NCI-H2107 treated with DMSO at 0.1 percent for 48 hours (cell line): ENCODE data around the gene ERCC6L.
"Not testable (repeated sequence)": the region's sequence is repeated elsewhere in the genome, so short reads cannot be mapped to it uniquely, and the experiment has no call there.

ENCODE experiments used
- DNase-seq: peaks from one replicate; lab custom pipeline; 2025; ENCODE audit not compliant: unreplicated experiment; lab: John Stamatoyannopoulos, UW

ERCC6L gene

DNA sequence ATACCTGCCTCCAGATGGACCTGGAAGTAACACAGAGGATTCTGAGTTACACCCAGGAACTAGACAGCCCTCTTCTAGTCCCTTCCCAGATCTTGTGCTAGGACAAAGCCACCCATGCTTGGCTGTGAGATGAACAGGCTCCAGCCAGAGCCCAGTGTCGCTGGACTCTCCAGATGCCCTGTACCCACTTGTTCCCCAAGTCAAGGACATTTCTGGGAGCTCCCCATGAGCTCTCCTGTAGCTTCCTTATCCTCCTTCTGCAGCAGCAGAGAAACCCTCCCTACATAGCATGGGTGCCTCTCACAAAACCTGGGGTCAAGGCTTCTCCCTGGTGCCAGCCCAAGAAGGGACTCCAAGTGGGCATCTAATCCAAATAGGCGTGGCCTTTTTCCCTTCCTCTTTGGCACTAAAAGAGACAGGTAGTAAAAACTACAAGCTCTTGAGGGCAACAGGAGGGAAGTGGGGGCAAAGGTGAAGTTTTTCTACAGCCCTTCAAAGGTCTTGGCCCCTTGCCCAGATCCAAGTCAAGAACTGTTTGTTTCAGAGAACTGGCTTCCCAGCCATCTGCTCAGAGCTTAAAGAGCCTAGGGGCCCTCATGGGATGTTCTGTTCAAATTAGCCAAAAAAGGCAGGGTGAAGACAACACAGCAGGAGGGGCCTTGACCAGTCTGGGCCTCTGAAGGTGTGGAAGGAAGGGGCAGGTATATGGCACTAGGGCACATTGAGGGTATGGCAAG is 8.5 kb upstream of the ERCC6L start:
- no peak for DNase-seq

GRCh38 chrX:72245461-72246089 is 6.7 kb upstream of the ERCC6L start:
- DNase-seq: peak; percentile 50

DNA sequence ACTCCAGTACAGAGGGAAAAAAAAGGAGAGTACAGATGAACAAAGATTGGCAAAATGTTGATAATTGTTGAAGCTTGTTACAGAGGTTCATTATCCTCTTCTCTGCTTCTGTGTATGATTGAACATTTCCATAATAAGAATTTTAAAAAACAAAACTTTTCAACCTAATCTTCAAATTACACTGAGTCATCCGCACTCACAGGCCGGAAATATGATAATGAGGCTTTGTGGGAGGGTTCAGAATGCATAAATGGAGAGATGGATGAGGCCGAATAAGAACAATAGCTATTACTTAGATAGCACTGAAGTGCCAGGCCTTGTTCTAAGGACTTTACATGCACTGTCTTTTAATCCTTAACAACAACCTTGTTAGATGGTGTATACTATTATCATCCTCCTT is 4.6 kb upstream of the ERCC6L start:
- DNase-seq: no peak

DNA sequence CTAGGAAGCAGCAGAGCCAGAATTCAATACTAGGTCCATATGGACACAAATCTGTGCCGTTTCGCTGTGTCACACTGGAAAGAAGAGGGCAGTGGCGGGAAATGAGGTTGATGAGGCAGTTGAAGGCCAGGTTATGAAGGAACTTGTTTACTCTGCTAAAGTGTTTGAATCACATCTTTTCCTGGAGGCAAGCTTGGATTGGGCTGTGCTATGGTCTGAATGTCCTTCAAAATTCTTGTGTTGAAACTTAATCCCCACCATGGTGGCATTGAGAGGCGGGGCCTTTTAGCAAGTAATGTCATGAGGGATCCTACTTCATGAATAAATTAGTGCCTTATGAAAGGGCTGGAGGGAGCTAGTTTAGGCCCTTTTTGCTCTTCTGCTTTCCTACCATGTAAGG is 2.1 kb upstream of the ERCC6L start:
- DNase-seq: no peak

DNA sequence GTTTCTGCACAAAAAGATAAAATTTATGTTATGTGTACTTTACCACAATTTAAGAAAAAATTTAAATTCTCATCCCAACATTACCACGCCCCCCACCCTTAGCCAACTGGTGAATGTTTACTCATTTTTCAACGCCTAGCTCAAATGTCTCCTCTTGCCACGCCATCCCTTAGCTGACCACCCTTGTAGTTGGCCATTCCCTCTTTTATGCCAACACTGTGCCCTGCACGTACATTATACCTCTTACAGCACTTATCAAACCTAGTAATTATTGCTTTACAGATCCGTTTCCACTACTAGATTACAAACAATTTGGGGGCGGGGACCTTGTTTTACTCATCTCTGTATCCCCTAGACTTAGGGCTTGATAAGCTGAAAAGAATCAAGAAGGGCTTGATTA is 644 bp downstream of the ERCC6L start:
- DNase-seq: no peak

- DNase-seq: no peak
Measured at GRCh38 chrX:72236841-72237240, 2.0 kb downstream of the ERCC6L start.

DNA sequence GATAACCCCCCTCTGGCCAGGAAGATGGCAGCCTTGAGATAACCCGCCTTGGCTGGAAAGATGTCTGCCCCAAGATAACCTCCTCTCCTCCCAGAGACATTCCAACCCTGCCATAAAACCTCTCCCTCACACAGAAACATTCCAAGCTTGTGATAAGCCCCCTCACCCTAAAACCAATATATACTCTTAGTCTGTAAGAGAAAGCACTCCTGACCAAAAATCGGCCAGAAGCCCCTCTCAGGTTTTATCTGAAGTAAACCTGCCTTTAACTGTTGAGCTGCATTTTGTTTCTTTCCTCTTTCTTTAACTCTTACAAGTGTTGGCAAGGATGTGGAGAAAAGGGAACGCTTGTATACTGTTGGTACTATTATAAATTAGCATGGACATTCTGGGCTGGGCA is 8.5 kb downstream of the ERCC6L start:
- DNase-seq: no peak

DNA sequence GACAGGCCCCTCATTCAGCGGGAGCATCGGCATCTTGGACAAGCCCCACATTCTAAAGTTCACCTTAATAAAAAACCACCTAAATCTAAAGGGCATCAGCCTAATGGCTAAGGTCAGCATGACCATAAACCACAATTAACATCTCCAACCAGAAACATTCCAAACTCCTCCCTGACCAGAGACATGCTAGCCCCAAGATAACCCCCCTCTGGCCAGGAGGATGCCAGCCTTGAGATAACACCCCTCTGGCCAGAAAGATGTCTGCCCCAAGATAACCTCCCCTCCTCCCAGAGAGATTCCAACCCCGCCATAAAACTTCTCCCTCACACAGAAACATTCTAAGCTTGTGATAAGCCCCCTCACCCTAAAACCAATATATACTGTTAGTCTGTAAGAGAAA is 18.5 kb downstream of the ERCC6L start:
- not testable (repeated sequence) for DNase-seq

DNA sequence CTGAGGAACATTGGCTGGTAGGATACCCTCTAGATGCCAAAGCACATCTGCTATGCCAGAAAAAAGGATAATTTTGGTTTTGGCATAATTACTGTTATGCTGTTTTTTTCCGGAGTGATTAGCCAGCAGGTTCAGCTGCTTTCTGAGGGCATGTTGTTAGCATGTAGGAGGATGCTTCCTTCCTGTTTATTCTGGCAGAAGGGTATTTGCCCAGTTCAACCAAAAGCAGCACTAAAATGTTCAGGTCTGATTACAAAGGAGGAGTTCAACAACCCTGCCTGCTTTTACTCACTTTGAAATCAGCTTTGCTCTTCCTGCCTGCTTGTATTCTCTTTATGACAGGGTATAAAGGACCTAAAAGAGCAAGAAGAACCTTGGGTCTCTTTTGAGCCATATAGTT is 21.9 kb downstream of the ERCC6L start:
- no peak for DNase-seq

DNA sequence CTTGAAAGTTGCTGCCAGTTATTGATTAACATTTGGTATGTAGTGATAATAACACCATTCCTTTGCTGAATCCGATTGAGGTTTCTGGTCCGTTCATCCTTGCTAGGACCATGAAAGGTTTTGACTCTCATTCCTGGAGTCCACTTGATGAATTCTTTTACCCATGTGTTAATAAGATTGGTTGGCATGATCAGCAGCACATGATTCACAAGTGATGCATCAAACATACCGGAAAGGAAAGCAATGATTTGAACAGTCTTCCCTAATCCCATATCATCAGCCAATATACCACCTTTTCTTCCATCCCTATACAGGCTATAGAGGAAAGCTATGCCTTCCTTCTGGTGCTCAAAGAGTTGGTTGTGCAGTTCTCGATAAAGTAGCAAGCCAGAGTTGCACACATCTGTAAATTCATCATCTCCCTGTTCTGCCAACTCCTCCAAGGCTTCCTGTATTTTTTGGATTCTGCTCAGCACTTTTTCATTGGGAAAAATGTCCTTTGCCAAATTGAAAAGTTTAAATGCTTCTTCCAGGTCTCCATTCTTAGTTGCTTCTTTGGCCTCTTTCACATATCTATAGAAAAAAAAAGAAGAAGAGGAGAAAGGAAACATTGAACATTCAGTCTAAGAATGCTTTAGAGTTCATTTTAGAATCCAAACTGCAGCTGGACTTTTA is 30.6 kb downstream of the ERCC6L start:
- DNase-seq: no peak

DNA sequence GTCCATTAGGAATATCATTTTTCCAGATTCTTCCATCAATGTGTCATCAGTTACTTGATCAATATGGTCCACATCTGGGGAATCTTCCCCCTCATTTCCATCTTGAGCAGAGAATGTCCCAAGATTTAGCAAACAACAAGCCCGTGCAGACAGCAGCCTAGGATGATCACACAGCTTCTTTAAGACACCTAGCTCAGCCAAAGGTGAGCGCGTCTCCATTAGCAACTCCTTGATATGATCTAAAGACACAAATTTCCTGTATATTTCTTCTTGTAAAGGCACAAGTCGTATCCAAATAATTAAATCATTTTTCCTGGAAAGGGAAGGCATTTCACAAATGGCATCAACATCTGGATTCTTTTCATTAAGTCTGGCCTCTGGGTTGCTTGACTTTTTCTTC is 31.5 kb downstream of the ERCC6L start:
- no peak for DNase-seq

- DNase-seq: no peak
Measured at GRCh38 chrX:72205706-72206105, 33.1 kb downstream of the ERCC6L start.

DNA sequence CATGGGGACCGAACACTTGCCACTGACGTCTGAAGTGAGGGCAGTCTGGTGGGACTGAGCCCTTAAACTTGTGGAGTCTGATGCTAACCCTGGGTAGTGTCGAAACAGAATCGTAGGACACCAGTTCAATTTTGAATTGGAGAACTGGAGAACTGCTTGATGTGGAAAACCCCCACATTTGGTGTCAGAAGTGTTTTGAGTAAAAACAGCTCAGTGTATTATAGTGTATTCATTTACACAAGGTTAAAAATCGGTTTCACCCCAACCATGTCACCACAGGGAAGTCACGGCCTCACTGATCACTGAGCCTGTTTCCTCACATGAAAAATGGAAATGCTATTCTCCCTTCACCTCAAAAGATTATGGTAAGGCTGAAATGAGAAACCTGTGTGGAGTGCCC is 35.4 kb downstream of the ERCC6L start:
- no peak for DNase-seq

- DNase-seq: no peak
Measured at GRCh38 chrX:72202792-72203401, 35.9 kb downstream of the ERCC6L start.

DNA sequence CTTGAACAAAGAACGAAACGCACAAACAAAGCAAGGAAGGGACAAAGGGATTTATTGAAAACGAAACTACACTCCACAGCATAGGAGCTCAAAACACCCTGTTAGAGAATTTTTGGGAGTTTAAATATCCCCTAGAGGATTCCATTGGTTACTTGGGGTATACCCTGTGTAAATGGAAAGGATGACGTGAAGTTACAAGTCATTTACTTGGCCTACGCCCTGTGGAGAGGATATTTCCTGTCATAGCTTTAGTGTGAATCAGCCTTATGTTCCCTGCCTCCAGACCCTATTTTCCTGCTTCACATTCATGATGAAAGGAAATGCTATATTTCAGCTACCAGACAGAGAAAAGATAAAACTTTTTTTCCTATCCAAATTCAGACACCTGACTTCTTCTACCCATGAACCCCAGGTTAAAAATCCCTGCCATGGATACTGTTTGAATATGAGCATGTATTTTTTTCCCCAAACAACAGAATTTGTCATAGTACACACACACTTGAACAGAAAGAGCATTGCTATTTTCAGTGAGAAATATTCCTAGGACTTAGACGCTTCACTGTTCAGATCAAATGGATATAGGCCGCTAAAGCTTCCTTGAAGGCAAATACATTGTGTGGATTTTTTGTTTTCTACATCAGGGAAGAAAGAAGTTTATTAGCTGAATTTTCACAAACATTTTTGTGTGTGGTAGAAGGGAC is 36.8 kb downstream of the ERCC6L start:
- DNase-seq: no peak

GRCh38 chrX:72182924-72183323 is 55.9 kb downstream of the ERCC6L start:
- DNase-seq: no peak

DNA sequence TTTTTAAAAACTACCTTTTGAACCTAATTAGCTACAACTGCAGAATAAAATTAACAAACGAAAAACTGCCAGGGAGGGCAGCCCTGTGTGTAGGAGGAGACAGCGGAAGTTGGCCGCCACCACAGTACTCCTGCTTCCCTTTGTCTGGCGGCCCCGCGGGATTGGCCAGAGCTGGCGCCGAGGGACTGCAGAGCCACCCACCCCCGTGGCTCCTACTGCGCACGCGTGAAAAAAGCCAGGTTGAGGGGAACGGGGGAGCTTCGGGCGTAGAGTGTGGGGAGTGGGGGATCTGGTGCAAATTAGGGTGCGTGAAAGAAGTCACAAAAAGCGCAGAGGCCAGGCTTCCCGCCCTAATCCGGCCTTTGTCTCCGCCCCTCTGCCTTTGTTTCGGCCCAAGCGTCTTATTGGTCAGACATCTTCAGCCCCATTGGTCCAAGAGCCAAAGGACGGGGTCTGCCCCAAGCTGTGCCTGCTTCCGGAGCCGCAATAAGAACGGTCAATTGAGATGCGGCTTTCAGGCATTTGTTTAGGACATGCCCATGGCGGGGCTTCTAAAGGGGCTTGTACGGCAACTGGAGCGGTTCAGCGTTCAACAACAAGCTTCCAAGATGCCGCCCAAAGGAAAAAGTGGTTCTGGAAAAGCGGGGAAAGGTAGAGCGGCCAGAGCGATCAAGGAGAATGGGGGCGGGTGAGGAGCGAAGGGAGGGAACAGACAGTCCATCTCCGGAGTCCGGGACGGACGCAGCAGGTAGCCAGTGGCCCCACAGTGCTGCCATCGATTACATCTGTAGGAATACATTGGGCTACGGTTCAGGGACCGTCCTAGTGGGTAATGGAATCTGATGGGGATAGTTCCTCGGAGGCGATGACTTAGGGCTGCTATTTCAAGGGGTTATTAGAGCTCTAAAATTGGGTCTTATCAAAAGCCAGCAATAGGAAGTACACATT is 57.4 kb downstream of the ERCC6L start, which contains the start of gene PIN4:
Gene PIN4, plus strand, starts transcription at position 580 of the 948 bp plus-strand sequence. Its CDS starts 29 bp downstream, at position 609.
- peak; percentile 98 for DNase-seq

- DNase-seq: no peak
Measured at GRCh38 chrX:72180539-72180938, 58.3 kb downstream of the ERCC6L start.

DNA sequence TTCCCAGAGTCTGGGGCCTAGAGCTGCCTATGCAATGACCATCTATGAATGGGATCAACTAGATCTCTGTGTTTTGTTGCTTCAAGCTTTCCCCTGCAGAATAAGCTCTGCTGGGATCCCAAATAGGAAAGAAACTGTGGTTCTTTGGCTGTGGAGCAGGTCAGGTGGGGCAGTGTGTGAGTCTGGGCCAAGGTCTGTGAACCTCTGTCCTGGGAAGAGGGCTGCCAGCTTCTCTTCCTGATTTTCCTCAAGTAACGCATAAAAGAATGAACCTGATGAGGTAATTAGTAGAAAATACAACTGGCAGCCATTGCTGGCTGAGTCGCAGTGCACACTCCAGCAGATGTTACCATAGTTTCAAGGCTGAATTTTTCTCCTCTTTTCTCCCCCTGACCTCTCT is 61.8 kb downstream of the ERCC6L start:
- DNase-seq: no peak

GRCh38 chrX:72176289-72176688 is 62.5 kb downstream of the ERCC6L start:
- not testable (repeated sequence) for DNase-seq
